M059J (cell line): ENCODE data around the gene MTCL3.

Source experiments
- DNase-seq: peaks from one replicate; pipeline ENCODE4 v3.0.0-alpha.2; 2012; ENCODE audit warnings: low read depth

Gene MTCL3

DNA sequence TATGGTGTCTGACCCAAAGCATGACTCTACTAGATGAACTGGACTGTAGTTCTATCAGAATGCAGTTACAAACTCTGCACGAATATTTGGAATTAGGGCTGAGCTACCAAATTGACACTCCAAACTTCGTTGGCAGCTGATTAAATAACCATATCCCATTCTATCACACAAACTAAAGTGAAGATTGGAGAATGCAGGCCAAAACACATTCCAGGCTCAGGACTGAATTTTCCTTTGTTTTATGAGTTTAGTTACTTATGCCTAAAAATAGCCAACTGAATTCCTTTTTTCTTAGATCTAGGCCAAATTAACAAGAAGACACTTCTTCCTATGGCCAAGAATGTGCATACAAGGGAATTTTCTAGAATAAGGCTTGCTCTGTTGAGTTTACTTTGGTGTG lies 50.2 kb downstream of the MTCL3 start:
- no peak for DNase-seq

DNA sequence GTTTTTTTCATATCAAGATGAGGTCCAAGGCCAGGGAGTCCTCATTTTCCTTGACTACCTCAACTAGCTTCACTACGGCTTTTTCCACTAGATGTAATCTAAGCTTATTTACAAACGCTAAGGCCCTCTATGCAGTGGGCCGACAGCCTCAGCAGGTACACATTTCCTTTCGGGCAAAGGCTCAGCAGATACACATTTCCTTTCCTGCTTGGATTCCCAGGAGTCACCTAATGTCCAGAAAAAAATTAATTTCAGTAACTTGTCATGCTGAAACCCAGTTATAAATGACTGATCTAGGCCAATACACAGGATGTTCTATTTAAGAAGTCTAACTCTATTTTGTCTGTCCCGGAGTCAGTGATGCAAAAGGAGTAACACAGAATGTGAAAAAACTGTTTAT lies 52.7 kb downstream of the MTCL3 start:
- no peak for DNase-seq

DNA sequence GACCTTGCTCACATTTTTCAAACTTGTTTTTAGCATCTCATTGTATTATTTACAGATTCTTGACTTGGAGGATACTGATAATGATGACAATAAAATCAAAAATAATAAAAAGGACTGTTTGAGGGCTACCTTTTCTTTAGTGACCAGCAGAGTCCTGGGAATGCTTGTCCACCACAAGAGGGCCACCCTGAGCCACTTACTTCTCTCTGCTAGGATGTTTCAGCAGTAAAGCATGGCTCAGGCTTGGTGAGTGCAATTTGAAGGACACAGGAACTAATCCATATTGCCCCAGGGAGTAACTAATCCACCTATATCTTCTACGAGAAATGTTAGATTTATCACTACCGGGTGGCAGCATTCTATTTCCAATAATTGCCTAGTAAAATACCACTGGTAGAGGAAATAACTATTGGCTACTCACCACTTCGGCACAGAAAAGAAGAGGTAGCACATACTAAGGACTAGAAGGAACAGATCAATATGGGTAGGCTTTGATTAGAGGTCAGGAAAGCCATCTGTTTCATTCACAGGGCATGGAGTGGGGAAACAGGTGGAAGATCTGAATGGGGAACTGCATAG lies 54.2 kb downstream of the MTCL3 start:
- peak; percentile 72 for DNase-seq

DNA sequence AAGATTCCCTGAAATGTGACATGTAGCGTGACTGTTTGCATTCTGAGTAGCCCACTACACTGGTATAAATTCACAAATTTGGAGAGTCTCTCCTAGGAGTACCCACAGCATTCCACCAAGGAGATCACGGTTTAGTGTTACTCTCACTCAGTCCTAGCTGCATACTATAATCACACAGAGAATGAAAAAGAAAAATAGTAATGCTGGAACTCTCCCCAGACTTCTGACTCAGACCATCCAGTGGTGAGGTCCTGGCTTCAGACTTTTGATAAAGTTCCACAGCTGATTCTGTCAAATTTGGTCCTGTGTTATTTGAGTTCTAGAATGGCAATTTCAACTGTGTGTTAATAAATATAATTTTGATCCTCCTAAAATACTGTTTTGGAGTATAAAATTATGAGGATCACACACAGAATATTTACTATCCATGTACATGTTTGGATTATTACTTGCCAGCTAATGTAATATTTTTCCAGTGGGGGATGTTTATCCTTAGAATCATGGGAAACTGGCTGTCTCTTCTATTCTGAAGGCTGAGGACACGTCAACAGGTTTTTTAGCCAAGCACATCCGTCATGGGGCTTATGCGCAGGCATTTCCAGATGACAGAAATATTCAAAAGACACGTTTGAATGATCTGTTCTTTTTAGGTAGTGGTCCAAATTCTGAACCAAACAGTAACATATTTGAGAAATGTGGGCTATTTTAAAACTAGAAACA lies 54.8 kb downstream of the MTCL3 start:
- DNase-seq = peak; percentile 71

DNA sequence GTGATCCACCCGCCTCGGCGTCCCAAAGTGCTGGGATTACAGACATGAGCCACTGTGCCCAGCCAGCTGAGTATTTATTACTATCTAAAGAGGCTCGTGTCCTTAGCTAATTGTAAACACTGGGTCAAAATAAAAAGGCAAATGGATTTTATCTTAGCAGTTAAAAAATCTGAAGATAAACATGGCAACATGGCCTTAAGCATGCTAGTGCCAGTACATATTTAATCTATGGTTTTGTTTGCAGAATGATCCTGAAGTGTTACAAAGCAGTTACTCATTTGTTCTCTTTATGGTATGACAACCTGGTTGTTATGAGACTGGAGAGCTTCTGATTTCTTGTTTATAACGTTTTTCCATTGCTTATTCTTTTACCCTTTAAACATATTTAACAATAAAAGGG lies 56.1 kb downstream of the MTCL3 start:
- peak; percentile 13 for DNase-seq

DNA sequence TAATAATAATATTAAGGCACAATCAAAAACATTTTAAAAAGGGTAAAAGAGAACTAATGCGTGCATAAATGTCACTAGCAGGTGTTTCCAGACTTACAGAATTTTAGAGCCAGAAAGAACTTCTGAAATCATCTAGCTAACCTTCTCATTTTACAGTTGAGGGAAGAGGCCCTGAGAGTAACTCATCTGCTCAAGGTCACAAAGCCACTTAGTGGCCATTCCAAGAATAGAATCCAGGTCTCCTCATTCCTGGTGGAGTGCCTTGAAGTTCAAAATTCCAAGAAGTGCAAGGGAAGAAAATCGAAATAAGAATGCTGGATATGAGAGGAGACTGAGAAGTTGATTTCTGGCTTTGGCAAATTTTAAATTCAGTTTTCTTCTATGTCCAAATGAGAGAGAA lies 56.8 kb downstream of the MTCL3 start:
- peak; percentile 33 for DNase-seq

DNA sequence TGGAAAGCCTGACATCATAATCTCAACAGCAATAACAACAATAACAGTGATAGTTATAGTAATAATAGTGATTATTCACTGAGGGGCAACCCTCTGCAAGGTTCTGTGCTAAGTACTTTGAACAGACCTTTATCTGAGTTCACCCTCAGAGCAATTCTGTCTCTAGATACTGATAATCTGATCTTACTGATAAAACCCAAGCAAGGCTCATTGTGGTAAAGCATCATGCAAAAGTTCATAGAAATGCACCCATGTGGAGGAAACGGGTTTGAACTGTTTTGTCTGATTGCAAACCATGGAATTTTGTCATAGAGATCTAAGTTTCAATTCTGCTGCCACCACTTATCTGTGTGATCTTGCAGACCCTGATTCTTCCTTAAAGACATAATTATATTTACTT lies 58.7 kb downstream of the MTCL3 start:
- DNase-seq = no peak

DNA sequence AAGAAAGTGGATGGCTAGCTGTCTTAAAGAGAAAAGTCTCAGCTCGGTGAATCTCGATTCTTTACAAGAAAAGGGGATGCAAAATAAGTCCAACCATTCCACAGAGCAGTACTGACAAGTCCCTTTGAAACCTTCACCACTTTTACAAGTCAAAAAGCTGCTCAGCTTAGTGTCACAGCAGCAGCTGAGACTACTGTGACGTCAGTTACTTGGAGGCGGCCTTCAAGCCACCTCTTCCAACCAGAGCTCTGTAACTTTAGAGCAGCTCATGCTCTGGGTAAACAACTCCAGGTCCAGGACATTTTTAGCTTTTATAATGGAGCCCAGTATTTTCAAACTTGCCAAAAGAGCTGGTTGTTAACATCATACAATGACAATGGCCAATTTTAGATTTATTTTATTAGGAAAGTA lies 59.9 kb downstream of the MTCL3 start, which contains the start of gene KIAA0408:
Gene KIAA0408 (minus strand): TSS at position 159 of the 411 bp plus-strand sequence. CDS start 5,408 bp downstream, outside the sequence.
- DNase-seq = peak; percentile 49

DNA sequence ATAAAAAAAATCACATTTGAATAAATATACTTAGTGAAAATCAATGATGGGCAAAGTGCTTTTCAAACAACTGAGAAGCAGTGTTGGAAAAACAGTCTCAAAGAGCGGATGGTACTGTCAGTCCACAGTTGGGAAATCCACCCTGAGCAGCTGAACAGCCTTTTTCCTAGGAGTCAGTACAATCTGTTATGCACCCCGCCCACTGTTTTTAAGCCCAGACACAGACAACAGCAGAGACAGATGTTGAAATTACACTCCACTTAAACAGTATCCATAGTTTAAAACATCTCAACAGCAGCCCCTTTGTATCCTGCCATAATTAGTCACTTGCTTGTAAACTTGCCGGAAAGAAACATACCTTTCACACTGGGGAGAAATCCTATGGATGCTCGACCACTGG lies 60.3 kb downstream of the MTCL3 start:
- DNase-seq = no peak

DNA sequence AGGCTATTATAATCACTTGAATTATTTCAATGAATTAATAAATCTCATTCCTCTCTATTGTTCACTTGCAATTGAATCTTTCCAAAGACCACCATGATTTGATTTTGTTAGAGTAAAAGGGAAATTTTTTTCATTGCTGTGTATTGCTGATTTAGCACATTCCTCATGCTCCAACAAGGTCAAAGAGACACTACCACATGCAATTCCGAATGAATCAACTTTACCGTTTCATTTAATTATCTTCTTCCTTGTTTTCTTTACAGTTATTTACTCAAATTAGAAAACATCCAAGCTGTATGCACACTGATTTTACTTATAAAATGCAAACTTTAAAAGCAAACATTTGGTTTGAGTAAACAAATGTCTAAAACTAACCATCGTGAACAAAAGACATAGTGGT lies 60.9 kb downstream of the MTCL3 start:
- DNase-seq = no peak

DNA sequence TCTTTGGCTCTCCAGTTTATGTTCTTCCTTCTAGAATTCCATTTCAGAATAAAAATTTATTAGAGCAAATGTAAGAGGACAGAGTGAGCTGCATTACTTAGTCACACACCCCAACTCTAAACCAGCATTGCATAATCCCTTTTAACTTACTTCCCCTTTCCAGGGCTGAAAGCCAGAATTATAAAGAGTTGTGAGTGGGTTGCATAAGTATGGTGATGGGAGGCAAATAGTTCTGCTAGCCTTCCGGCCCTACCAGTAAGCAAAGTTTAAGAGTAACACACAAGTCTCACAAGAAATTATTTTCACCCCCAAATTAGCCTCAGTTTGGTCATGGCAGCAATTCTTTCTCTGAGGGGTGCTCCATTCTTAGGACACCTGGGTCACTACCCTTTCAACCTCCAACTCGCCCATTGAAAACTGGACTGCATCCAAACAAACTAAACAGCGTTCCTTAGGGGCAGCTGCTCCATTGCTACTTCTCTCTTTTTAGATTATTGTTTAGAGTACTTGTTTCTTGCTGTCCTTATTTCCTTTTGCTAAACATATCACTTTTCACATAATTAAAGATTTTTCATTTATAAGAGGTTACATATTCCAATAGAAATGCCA lies 61.6 kb downstream of the MTCL3 start:
- peak; percentile 32 for DNase-seq

DNA sequence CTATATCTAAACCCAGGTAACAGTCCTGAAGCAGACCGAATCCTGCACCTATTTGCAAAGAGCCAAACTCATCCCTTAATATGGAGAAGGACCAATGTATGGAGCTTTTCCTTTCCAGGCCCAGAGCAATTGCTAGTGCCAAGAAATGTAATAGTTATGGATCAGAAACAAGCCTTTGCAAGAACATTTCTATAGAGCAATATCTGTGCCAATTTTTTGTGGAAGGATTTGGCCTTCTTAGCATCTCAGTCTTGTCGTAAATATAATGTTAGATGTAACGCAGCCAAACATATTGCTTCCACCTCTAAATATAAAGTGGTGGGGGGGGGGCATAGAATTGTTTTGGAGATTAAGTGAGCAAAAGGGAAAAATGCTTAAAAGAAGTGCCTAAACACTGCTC lies 62.7 kb downstream of the MTCL3 start:
- no peak for DNase-seq

DNA sequence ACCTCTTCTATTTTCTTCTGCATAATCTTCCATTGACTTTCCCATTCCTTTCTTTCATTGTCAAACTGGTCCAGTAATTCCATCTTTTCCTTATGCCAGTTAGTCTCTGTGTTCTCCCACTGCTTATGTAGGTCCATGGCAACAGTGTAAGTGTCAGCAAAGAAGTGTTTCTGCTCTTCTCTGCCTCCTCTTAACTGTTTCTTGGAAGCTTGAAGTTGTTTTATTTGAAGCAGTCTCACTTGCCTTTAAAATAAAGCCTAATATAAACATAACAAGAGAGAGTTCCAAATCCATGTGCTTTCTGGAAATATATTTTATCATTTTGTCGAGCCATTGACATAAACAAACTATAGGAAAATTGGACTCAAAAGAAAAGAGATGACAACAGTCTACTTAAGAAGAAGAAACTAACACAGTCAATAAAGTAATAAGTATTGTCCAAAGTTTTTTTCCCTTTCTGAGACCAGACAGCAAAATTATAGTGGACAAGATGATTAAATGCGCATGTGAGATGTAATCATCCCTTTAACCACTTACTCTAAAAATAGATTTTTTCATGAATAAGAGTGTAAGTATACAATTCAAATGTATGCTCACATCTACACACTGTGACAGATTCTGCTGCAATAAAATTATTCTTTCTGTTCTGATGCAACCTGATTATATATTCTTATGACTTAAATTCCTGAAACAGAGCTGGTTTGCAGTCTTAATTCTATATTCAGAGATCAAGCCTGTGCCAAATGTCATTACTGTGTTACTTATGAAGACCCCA lies 65.1 kb downstream of the MTCL3 start:
- DNase-seq = no peak

DNA sequence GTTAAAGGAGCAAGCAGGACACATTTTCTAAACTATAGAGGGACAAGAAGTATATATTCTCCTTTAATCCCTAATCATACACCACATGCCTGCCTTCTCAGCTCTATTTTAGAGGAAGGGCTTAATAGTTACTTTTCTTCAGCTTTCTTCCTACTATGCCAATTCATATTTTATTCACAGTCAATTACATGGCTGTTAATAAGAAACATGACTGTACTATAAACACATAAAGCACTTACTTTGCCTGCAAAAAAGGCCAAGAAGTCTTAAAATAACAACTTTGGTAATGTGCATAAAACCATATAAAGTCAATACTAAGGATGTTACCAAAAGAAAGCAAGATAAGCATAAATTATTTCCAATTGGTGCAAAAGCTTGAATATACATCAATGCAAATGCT lies 66.3 kb downstream of the MTCL3 start:
- DNase-seq = no peak

DNA sequence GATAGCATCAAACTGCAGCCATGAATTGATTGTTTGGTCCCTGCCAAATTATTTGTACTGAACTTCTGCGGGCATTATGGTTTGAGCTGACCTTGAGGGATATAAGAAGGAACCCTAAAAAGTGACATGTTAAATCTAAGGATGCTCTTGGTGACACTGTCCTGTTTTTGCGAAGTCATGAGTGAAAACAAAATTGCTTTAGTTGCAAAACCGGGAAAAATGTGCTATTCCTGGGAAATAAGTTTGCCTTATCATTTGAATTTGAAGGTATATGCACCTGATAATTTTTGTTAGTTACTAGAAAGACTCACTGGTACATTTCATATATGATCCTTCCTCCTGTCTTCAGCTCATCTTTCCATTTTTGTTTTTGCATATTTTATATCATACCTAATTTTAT lies 67.7 kb downstream of the MTCL3 start:
- no peak for DNase-seq

DNA sequence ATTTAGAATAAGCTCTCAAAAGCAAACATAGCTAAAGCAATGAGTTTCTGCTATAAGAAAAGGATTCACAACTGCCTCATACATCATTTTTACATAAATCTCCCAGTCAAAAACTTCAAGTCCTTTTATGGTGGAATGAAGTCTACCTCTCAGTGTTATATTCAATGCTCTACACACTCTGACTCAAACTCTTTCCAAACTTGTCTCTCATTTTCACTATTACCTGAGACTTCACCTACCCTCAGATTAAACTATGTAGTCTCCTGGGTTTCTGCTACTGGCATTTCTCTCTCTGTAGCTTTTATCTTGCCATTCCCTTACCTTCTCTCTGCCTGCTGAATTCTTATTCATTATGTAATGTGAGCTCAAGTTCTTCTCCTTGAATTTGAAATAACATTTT lies 71.4 kb downstream of the MTCL3 start:
- DNase-seq = no peak

DNA sequence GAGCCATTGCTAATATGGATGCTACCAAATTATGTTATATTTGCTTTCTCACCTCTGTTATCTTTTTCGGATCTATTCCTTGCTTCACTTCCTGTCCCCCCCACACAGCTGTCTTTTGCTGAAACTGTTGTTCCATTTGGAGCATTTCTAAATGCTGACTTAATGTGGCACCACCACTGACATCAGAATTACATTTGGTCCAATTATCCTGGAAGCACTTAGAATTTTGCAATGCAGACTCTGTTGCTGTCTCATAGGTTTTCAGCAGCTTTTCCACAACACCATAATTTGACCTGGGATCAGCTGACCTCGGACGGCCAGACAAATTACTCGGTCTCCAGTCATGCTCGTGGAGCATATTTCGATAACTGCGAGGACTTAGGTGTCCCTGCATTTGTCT lies 72.8 kb downstream of the MTCL3 start:
- DNase-seq = no peak

DNA sequence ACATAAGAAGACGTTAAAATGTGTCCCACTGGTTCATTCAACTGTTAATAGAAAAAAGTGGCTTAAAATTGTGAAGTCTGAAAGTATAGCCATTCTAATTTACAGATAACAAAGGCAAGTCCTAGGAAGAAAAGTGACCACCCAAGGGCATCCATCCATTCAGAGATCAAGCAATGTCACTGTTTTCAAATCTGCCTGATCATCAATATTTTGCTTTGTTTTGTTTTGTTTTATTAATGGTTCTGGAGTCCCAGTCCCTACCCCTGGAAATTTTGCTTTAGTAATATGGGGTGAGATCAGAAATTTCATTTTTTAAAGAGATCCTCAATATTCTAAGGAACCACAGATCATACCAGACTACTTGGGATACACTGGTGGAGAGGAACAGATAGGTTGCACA lies 77.3 kb downstream of the MTCL3 start:
- no peak for DNase-seq

DNA sequence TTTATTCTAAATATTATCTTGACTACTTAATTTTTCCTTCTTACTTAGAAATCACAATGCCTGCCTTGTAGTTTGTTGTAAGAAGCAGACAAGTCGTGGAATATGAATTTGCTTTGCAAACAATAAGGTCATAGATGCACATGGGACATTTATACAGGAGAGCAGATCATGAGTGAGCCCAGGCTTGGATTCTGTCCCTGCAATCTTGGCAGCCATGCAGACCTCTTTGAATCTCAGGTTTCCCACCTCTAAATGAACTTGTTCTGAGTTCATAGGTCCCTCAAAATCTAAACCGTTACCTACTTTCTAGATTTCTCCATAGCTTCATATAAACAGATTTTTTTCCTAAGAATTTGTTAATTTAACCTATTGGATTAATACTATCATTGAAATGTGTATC lies 79.4 kb downstream of the MTCL3 start:
- no peak for DNase-seq

DNA sequence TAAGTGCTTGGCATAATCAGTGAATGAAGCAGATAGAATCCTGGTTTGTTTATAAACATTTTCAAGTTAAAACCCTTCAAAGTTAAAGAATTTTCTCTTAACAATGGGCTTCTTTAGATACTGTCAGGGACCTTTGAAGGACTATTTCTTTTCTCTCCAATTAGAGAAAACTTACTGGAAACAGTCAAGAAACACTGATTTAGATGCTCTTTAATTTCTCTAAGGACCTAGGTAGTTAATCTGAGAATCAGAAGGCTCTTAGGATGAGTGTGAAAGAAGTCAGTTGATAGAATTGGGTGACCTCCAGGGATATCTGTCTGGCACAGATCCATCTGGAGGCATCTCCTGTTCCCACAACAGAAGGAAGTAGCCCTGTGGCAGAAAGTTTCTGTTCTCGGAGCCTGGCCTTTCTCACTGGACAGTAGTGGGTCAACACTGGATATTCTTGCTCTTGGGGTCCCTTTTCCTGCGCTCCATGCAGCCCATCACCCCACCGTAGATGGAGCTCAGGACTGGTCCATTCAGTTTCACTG lies 82.5 kb downstream of the MTCL3 start:
- peak; percentile 32 for DNase-seq

DNA sequence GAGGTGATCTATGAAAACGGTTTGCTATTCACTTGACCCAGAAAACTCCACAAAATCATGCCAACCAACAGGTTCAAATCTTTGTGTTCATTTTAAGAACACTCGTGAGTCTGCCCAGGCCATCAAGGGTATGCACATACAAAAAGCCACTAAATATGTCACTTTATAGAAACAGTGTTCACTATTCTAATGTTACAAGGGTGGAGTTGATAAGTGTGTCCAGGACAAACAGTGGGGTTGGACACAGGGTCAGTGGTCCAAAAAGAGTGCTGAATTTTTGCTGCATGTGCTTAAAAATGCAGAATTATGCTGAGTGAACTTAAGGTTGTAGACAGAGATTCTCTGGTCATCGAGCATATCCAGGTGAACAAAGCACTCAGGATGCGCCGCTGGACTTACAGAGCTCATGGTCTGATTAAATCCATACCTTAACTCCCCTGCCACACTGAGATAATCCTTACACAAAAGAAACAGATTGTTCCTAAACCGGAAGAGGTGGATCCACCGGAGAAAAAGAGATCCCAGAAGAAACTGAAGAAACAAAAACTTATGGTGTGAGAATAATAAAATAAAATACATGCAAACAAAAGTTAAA lies 83.4 kb downstream of the MTCL3 start:
- DNase-seq = no peak

DNA sequence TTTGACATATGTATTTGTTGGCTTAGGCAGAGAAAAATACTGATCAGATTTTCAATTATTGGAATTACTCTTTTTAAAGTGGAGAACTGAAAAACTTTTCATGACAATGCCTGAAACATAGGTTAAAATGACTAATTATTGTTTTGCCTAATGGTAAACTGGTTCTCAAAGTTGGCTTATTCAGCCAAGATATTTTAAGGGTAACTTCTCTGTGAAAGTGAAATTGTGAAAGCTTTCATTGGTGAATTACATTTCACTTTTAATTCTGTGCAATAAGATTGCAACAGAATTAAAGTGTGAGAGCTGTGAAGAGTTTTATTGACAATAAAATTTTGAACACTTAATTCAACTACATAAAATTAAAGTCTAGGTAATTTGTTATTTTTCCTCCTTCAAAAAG lies 84.5 kb downstream of the MTCL3 start:
- DNase-seq = no peak
